ENCODE measurements around the gene P3H2. TPM values are rescaled to one million over a fixed set of nuclear protein-coding genes. Genes with fewer than 3 reads are reported as not detected.

The P3H2 gene
- total and polyA plus RNA-seq, 2 donors (not counting 1 experiment from before 2014, with no cell fraction given) = not detected

GRCh38 chr3:190124067-190124466, 3.4 kb upstream of the P3H2 start:
- Histone ChIP-seq H3K4me1 (ENCODE audit: control insufficient read depth in 2 of 2, insufficient read depth in 2 of 2, low read length in 2 of 2) (peaks cover 4 to 5% of the 10 kb centered on the region in 2 donors), H3K27me3 (replicated peaks in 1 of 4; ENCODE audit: control extremely low read depth in 1 of 4, control insufficient read depth in 3 of 4, insufficient read depth in 4 of 4, low read length in 3 of 4) (peaks cover 0 to 27% (median 18%) of the 10 kb centered on the region in 4 experiments), H3K4me3 (ENCODE audit: control extremely low read depth in 1 of 5, extremely low read depth in 1 of 5, insufficient read depth in 1 of 5, low read depth in 2 of 5, low read length in 4 of 5) (no peak overlapping the region), H3K9ac (ENCODE audit: low read length) (no peak overlapping the region), H2AFZ (ENCODE audit: insufficient read depth, low read depth, low read length, poor library complexity, severe bottlenecking) (no peak overlapping the region), H3K36me3 (replicated peaks in 1 of 2; ENCODE audit: control extremely low read depth in 1 of 2, control insufficient read depth in 1 of 2, extremely low read depth in 1 of 2, insufficient read depth in 2 of 2, low read length in 1 of 2) (no peaks in the 10 kb centered on the region), H3K9me3 (ENCODE audit: control extremely low read depth in 1 of 3, control insufficient read depth in 2 of 3, insufficient read depth in 1 of 3, low read length in 2 of 3) (peaks cover 0 to 3% (median 1%) of the 10 kb centered on the region in 3 donors), H3K79me2 (ENCODE audit: control insufficient read depth, insufficient read depth, low read length) (no peaks in the 10 kb centered on the region), H4K20me1 (ENCODE audit: control insufficient read depth, insufficient read depth, low read length, poor library complexity, severe bottlenecking) (no peaks in the 10 kb centered on the region), H3K27ac (ENCODE audit: low read length in 2 of 2) (no peak overlapping the region), H3K4me2 (replicated peaks; ENCODE audit: low read depth, low read length, poor library complexity, severe bottlenecking) (no peak overlapping the region)
- peaks cover 40% of the 10 kb centered on the region for H3K27me3 Mint-ChIP-seq
- TF ChIP-seq CTCF (IDR thresholded peaks at IDR 0.05) = no peak
- no peak for TF ChIP-seq EZH2 (IDR thresholded peaks at IDR 0.05; ENCODE audit: borderline replicate concordance, insufficient read depth, low read depth, low read length, poor library complexity, severe bottlenecking)
- ChIA-PET POLR2A (no interaction called here), CTCF (no interaction called here)
- H3K27ac Mint-ChIP-seq = no peak overlapping the region
- ATAC-seq (ENCODE audit: low read depth) (no peak), DNase-seq (no peak)
- intact Hi-C loops (cut with micrococcal nuclease) = no loop called here
- no peak overlapping the region for H3K4me3 Mint-ChIP-seq
- WGBS (ENCODE audit: insufficient coverage) = 89% methylated on average over 2 of the region's 3 CpGs
- H3K4me1 Mint-ChIP-seq = peaks cover 10% of the 10 kb centered on the region
- H3K9me3 Mint-ChIP-seq (ENCODE audit: insufficient read depth) = peaks cover 4% of the 10 kb centered on the region

GRCh38 chr3:190122198-190122771, 1.6 kb upstream of the P3H2 start:
- Mint-ChIP-seq H3K4me1 (peaks cover 10% of the 10 kb centered on the region), H3K27ac (no peak overlapping the region), H3K9me3 (ENCODE audit: insufficient read depth) (peaks cover 4% of the 10 kb centered on the region), H3K27me3 (peaks cover 44% of the 10 kb centered on the region), H3K4me3 (no peak overlapping the region)
- intact Hi-C loops (cut with micrococcal nuclease) = no loop called here
- Histone ChIP-seq H3K4me2 (replicated peaks; ENCODE audit: low read depth, low read length, poor library complexity, severe bottlenecking) (no peak overlapping the region), H3K79me2 (ENCODE audit: control insufficient read depth, insufficient read depth, low read length) (no peaks in the 10 kb centered on the region), H2AFZ (ENCODE audit: insufficient read depth, low read depth, low read length, poor library complexity, severe bottlenecking) (no peak overlapping the region), H3K4me3 (ENCODE audit: control extremely low read depth in 1 of 5, extremely low read depth in 1 of 5, insufficient read depth in 1 of 5, low read depth in 2 of 5, low read length in 4 of 5) (no peak overlapping the region), H3K27me3 (replicated peaks in 1 of 4; ENCODE audit: control extremely low read depth in 1 of 4, control insufficient read depth in 3 of 4, insufficient read depth in 4 of 4, low read length in 3 of 4) (peaks cover 0 to 31% (median 21%) of the 10 kb centered on the region in 4 experiments), H3K27ac (ENCODE audit: low read length in 2 of 2) (no peak overlapping the region), H3K9me3 (ENCODE audit: control extremely low read depth in 1 of 3, control insufficient read depth in 2 of 3, insufficient read depth in 1 of 3, low read length in 2 of 3) (peaks cover 0 to 3% (median 1%) of the 10 kb centered on the region in 3 donors), H3K9ac (ENCODE audit: low read length) (no peak overlapping the region), H3K4me1 (ENCODE audit: control insufficient read depth in 2 of 2, insufficient read depth in 2 of 2, low read length in 2 of 2) (peaks cover 4 to 5% of the 10 kb centered on the region in 2 donors), H3K36me3 (replicated peaks in 1 of 2; ENCODE audit: control extremely low read depth in 1 of 2, control insufficient read depth in 1 of 2, extremely low read depth in 1 of 2, insufficient read depth in 2 of 2, low read length in 1 of 2) (no peaks in the 10 kb centered on the region), H4K20me1 (ENCODE audit: control insufficient read depth, insufficient read depth, low read length, poor library complexity, severe bottlenecking) (no peaks in the 10 kb centered on the region)
- TF ChIP-seq CTCF (IDR thresholded peaks at IDR 0.05) = no peak
- no peak for TF ChIP-seq EZH2 (IDR thresholded peaks at IDR 0.05; ENCODE audit: borderline replicate concordance, insufficient read depth, low read depth, low read length, poor library complexity, severe bottlenecking)
- POLR2A ChIA-PET = no interaction called here
- ATAC-seq (ENCODE audit: low read depth) = no peak
- CTCF ChIA-PET = no interaction called here
- 74% methylated on average over 6 of the region's 8 CpGs for WGBS (ENCODE audit: insufficient coverage)
- no peak for DNase-seq

All from B cell (primary cell).